Peyer's patch (tissue), 4 donors: Measurements from ENCODE around the gene PIP4P1. TPM values are rescaled to one million over a fixed set of nuclear protein-coding genes. Genes with fewer than 3 reads are reported as not detected.

ENCODE experiments used
- DNase-seq, 3 donors: peaks; one replicate each; pipeline ENCODE4 v3.0.0-alpha.2; 2017 to 2019
- H3K27ac ChIP-seq, 4 donors: fragments of 200-600 bp; sonication (generic); one replicate each; pipeline ENCODE4 v1.5.1; 2016 to 2019
- H3K27me3 ChIP-seq, 2 donors: fragments of 200-600 bp; sonication (generic); one replicate each; pipeline ENCODE4 v1.5.1; 2019
- H3K36me3 ChIP-seq, 3 donors: fragments of 200-600 bp; sonication (generic); one replicate each; pipeline ENCODE4 v1.5.1; 2016 to 2019
- H3K4me1 ChIP-seq, 4 donors: fragments of 200-600 bp; sonication (generic); one replicate each; pipeline ENCODE4 v1.5.1; 2016 to 2019
- H3K4me3 ChIP-seq, 4 donors: fragments of 200-600 bp; sonication (generic); 1 replicate in 3 of 4; 2 replicates in 1 of 4; pipeline ENCODE4 v1.5.1; 2016 to 2019; ENCODE audit warnings: mild to moderate bottlenecking in 1 of 4
- H3K9me3 ChIP-seq, 4 donors: fragments of 200-600 bp; sonication (generic); one replicate each; pipeline ENCODE4 v1.5.1; 2016 to 2019; ENCODE audit warnings: mild to moderate bottlenecking in 1 of 4
- CTCF ChIP-seq, 6 experiments: fragments of 450-650 bp in 4 of 6; fragments of 200-600 bp in 2 of 6; sonication (generic) in 1 of 6; IDR thresholded peaks; one replicate each; pipeline ENCODE4 v1.5.1; 2017 to 2019; ENCODE audit warnings: antibody characterized with exemption in 6 of 6, mild to moderate bottlenecking in 3 of 6, moderate library complexity in 1 of 6
- POLR2A ChIP-seq, 2 donors: fragments of 450-650 bp; IDR thresholded peaks; one replicate each; pipeline ENCODE4 v1.5.1; 2017; ENCODE audit warnings: antibody characterized with exemption in 2 of 2, mild to moderate bottlenecking in 2 of 2, moderate library complexity in 2 of 2
- total RNA-seq, 4 donors: library from RNA; depleted of rRNA; stranded (reverse); fragments of >200 nt; gene quantifications; one replicate each; pipeline ENCODE4 v1.1.0, GENCODE V29; 2016

The PIP4P1 gene
- total RNA-seq, 4 donors from 2014 or later: 22.3 to 60.9 (median 31.1) TPM

DNA sequence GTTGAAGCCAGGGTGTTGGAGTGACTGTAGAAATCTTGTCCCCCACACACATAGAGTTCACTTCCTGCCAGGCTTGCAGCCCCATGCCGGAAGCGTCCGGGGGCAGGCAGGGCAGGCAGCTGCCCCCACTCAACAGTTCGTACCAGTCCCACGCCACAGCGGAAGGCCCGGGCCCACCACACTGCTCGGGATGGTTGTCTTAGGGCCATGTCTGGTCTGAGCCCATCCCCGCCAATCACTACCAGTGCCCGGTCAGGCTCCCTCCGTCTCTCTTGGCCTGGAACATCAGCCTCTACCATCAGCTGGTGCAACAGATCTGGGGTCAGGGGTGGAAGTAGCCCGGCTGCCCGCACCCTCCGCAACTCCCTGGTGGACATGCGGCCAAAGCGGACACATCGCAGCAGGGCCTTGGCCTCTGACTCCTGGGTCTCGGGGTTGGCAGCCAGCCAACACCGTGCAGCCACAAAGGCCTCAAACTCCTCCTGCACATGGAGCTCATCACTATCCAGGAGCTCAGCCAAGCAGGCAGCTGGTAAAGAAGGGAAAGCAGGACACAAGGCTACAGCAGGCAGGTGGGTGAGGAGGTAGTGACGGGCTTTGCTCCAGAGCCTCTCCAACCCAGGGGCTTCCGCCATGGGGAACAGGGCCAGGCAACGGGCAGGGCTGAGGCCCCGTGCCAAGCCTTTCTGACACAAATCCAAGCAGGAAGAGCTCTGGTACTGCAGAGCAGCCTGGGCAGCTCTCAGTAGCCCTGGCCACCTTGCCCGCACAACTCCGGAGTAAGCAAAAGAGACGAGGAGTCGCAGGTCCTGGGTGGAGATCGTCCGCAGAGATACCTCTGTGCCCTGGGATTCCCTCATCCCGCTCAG, 31.2 kb downstream of the PIP4P1 start:
- no peaks in the 10 kb centered on the region for H3K36me3 ChIP-seq
- TF ChIP-seq CTCF (IDR thresholded peaks at IDR 0.05) (no peak), POLR2A (IDR thresholded peaks at IDR 0.05) (no peak)
- no peak overlapping the region for H3K4me3 ChIP-seq
- peak overlapping the region in 1 of 4 donors; percentile 81 for H3K27ac ChIP-seq
- peaks cover 0 to 19% (median 13%) of the 10 kb centered on the region in 4 donors for H3K4me1 ChIP-seq
- H3K9me3 ChIP-seq: no peaks in the 10 kb centered on the region
- no peaks in the 10 kb centered on the region for H3K27me3 ChIP-seq
- DNase-seq: no peak

DNA sequence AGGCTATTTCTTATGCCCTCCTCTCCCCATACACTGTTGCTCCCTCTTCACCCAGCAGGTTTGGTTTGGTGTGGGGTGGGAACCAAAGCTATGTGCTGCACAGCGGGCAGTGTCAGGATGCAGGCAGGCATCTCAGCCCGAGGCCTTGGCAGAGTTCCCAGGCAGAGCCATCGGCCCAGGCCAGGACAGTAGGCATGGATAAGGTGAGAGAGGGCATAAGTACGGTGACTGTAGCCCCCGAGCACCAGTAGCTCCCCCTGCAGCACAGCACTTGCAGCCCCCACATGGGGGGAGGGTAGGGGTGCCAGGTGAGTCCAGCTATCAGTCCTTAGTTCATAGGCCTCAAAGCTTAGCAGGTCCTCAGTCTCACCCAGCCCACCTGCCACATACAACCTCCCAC, 32.4 kb downstream of the PIP4P1 start:
- no peak for DNase-seq
- Histone ChIP-seq H3K9me3 (no peaks in the 10 kb centered on the region), H3K36me3 (no peaks in the 10 kb centered on the region), H3K4me3 (no peak overlapping the region), H3K27ac (peak overlapping the region in 2 of 4 donors; percentile 47 to 81), H3K4me1 (peaks cover 3 to 19% (median 11%) of the 10 kb centered on the region in 4 donors), H3K27me3 (no peaks in the 10 kb centered on the region)
- TF ChIP-seq POLR2A (IDR thresholded peaks at IDR 0.05): no peak
- TF ChIP-seq CTCF (IDR thresholded peaks at IDR 0.05): no peak

DNA sequence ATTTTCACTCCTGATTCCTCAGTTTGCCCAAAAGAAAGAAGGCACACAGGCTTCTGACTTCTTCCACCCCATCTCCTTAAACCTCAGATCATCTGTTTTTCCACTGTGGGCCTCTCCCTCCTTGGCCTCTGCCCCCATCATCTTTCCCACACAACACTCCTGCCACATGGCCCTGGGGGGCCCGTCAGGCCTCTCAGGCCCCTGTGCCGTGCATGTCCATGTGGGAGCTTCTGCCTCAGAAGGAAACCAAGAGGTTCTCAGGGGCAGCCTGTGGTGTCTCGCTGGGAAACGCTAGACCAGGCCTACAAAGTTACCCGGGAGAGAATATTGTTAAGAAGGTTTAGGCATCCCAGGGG, 33.2 kb downstream of the PIP4P1 start:
- H3K4me1 ChIP-seq: peaks cover 3 to 19% (median 11%) of the 10 kb centered on the region in 4 donors
- peak overlapping the region; percentile 47 to 86 (median 72) for H3K27ac ChIP-seq
- H3K27me3 ChIP-seq: no peaks in the 10 kb centered on the region
- H3K9me3 ChIP-seq: no peaks in the 10 kb centered on the region
- TF ChIP-seq POLR2A (IDR thresholded peaks at IDR 0.05) (no peak), CTCF (IDR thresholded peaks at IDR 0.05) (no peak)
- DNase-seq: no peak
- H3K36me3 ChIP-seq: no peaks in the 10 kb centered on the region
- H3K4me3 ChIP-seq: peak overlapping the region in 2 of 4 donors; percentile 41 to 44

DNA sequence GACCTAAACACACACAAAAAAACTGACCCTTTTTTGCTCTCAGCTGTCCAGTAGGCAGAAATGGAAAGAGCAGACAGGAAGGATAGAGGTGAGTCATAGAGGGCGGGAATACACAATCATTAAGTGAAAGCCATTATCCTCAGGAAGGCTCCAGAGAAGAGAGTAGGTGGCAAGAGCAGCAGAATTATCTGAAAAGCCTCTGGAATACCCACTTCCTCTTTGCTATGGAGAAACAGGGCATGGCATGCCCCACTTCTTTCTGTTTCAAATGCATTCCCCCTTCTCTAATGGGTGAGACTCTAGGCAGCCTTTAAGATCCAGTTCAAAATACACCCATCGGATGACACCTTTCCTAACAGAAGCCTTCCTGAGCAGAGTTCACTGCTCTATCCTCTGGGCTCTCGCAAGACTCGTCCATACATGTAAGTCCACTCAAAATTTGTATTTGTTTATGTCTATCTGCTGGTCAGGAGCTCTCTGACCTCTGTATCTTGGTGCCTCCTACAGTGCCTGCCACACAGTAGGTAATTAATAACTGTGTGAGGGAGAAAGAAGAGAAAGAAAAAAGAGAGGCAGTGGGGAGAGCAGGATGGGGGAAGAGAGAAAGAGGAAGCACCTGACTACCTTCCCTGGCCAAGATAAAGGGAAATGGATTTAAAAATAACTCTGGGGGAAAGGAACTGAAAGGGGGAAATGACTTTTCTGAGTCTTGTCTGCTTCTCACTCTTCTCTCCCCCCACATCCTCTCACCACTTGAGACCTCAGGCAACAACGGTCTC, 33.8 kb downstream of the PIP4P1 start:
- Histone ChIP-seq H3K27me3 (no peaks in the 10 kb centered on the region), H3K27ac (peak overlapping the region; percentile 47 to 86 (median 72))

DNA sequence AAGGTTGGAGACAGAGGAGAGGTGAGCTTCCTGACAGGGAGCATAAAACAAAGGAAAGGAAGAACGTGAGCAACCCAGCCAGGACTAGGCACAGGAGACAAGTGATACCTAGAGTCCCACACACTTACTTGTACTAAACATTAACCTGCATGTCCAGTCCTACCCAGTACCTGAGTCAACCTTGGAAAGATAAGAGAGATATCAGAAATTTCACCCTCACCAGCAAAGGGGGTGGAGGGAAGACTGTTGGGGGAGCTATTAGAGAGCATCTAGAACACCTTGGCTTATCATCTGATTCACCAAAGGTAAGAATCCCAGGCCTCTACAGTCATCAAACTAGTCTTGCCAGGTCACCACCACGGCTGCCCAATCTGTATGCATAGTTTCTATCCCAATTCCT, 36.4 kb downstream of the PIP4P1 start:
- no peaks in the 10 kb centered on the region for H3K36me3 ChIP-seq
- H3K27me3 ChIP-seq: no peaks in the 10 kb centered on the region
- no peaks in the 10 kb centered on the region for H3K9me3 ChIP-seq
- H3K4me3 ChIP-seq: no peak overlapping the region
- peak in 1 of 2 donors; percentile 9 for TF ChIP-seq POLR2A (IDR thresholded peaks at IDR 0.05)
- no peak for TF ChIP-seq CTCF (IDR thresholded peaks at IDR 0.05)
- peak overlapping the region in 1 of 4 donors; percentile 62 for H3K27ac ChIP-seq
- peaks cover 3 to 19% (median 9%) of the 10 kb centered on the region in 4 donors for H3K4me1 ChIP-seq
- no peak for DNase-seq

More for the DNA sequence above, 33.8 kb downstream of the PIP4P1 start:
- no peak for TF ChIP-seq POLR2A (IDR thresholded peaks at IDR 0.05)
- DNase-seq: no peak
- peak overlapping the region in 2 of 4 donors; percentile 41 to 44 for H3K4me3 ChIP-seq
- H3K4me1 ChIP-seq: peaks cover 3 to 19% (median 11%) of the 10 kb centered on the region in 4 donors
- no peaks in the 10 kb centered on the region for H3K9me3 ChIP-seq
- no peaks in the 10 kb centered on the region for H3K36me3 ChIP-seq

DNA sequence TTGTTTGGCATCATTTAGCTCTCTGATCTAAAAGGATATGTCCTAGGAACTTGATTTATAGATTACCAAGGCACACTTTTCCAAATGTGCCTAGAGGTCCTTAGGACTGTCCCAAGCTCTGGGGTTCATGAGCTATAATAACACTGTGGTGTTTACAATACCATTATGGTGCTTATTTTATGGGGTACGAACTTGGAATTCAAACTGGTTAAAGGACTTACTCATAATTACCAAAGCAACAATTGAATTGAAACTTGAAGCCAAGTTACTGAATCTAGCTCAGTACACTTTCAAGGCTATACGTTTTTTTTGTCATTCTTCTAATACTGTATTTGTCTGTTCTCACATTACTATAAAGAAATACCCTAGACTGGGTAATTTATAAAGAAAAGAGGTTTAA, 38.3 kb downstream of the PIP4P1 start:
- Histone ChIP-seq H3K9me3 (no peaks in the 10 kb centered on the region), H3K4me3 (no peak overlapping the region), H3K27ac (no peak overlapping the region), H3K4me1 (peaks cover 0 to 12% (median 2%) of the 10 kb centered on the region in 4 donors), H3K27me3 (no peaks in the 10 kb centered on the region), H3K36me3 (no peaks in the 10 kb centered on the region)
- no peak for DNase-seq
- TF ChIP-seq CTCF (IDR thresholded peaks at IDR 0.05): no peak
- no peak for TF ChIP-seq POLR2A (IDR thresholded peaks at IDR 0.05)
